ENCODE data around the gene GJA9.

- TF ChIP-seq POLR2A (IDR thresholded peaks at IDR 0.05; ENCODE audit: extremely low read depth, insufficient read length), result no peak
- TF ChIP-seq CTCF (IDR thresholded peaks at IDR 0.05; ENCODE audit: low read depth, low read length), result no peak
Observed at GRCh38 chr1:38929476-38929875, 48.1 kb upstream of the GJA9 start.

Data from NB4 (cell line).